GM19099 (cell line): ENCODE data around the gene TRPC1.

Experiments
- POLR2A ChIP-seq: IDR thresholded peaks from 3 replicates; pipeline ENCODE4 v1.6.1; 2011; ENCODE audit warnings: low read depth; ENCODE audit not compliant: insufficient read length; ENCODE audit errors: extremely low read depth

Gene TRPC1

DNA sequence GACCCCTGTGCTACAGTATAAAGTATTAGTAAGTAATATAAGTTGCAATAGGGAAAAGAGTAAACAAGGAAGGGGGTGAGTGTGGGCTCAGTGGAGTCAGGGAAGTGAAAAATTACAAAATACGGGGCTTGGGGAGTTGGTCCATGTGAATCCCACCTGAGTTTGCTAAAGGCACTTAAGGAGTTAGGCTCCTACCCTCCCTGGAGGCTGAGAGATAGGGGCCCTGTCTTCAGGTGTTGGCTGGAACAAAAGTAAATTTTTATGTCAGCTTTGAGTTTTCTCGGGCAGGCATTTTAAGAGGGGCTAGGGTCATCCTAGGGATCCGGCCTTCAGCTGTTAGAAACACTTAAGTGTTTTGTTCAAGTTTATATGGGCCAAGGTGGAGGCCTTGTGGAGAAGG, 8.2 kb downstream of the TRPC1 start:
- TF ChIP-seq POLR2A: no peak

DNA sequence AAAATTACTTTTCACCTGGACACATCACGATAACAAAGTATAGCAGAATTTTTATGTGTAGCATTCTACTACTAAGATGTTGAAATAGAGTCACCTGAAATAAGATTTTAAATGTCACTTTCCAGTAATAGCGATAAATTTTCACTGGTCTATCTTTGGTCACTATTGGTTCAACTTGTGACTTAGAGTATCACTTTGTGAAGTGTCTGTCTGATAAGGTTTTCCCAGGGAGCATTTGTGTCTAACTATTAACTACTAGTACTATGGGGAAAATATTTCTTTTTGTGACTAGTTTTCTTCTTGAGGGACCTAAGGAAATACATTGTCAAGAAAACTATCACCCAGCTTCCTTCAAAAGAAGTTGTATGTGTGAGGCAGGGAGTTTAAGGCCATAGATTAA, 11.0 kb downstream of the TRPC1 start:
- TF ChIP-seq POLR2A: no peak

DNA sequence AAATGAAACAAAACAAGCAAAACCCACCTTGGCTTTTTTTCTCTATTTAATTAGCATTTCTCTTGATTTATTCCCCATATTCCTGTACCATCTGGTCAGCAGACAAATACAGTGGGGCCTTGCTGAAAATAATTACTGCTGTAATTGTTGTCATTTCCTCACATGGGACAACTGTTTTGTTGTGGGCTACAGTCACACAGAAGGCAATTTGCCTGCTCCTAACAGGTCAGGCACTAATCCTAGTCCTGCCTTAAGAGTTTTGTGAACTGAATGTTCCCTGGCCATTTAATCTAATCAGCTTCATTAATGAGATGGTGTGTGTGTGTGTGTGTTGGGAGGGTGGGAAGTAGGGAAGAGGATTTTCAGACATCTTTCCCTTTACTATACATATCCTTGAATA, 11.6 kb downstream of the TRPC1 start:
- TF ChIP-seq POLR2A: no peak

DNA sequence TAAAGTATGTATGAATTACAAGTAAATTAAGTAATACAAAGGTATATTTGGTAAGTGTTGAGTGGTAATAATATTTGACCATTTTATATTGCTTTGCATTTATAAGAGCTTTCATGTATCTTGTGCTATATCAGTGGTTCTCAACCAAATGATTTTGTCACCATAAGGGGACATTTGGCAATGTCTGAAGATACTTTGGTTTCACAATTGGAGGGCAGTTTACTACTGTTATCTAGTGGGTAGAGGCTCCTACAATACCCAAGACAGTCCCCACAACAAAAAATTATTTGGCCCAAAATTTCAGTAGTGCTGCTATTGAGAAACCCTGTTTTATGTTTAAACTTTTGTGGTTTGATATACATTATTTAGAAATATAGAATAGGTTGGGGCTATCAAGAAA, 14.6 kb downstream of the TRPC1 start:
- TF ChIP-seq POLR2A: no peak

DNA sequence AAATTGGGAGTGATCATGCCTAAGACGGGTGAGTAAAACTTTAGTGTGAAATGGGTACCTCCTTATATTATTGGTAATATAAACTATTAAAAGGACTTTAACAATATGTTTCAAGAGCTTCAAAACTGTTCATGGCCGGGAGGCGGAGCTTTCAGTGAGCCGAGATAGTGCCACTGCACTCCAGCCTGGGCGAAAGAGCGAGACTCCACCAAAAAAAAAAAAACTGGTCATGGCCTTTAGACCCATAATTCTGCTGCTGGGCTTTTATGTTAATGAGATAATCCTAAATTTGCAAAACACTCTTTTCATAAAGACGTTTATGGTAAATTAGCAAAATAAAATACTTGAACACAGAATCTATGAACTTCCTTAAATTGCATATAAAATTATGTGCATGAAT, 22.8 kb downstream of the TRPC1 start:
- no peak for TF ChIP-seq POLR2A

DNA sequence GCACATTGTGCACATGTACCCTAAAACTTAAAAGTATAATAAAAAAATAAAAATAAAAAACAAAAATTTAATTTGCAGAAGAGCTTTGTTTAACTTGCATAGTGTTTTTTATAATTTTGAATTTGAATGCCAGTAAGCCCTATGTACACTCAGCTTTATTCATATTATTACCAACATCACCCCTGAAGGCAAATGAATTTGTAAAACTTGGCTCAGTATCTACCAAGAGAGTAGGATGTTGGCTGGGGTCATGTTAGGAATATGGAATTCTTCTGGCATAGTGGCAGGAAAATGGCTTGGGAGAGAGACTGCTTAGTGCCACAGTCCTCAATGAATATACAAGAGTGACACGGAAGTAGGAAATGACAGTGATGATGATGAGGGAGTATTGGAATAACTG, 30.7 kb downstream of the TRPC1 start:
- no peak for TF ChIP-seq POLR2A

DNA sequence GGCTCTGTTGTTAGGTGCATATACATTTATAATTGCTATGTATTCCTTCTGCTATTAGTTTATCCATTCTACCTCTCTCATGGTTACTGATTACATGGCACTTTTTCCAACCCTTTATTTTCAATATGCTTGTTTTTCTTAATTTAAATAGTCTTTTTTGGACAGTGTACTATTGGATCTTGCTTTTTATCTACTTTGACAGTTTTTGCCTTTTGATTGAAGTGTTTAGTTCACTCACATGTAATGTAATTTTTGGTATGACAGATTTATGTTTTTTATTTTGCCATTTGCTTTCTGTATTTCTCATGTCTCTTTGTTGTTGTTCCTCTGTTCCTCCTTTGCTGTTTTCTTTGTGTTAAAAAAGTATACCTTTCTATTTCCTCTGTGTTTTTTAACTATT, 44.5 kb downstream of the TRPC1 start:
- no peak for TF ChIP-seq POLR2A

DNA sequence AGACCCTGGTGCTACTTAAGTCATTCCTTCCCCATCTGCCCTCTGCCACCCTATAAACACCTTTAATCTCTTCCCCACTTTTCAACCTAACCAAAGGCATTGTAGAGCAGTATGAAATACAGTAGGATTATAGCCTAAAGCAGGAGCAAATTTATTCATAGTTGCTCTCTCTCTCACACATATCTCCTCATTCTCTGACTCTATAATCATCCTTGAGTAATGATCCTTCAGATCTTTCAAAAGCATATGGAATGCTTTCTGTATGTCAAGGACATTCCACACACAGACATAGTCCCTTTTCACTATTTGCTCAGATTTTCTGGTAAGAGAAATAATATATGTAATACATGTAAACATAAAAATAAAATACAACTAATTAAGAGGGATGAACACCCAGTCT, 54.1 kb downstream of the TRPC1 start:
- no peak for TF ChIP-seq POLR2A

DNA sequence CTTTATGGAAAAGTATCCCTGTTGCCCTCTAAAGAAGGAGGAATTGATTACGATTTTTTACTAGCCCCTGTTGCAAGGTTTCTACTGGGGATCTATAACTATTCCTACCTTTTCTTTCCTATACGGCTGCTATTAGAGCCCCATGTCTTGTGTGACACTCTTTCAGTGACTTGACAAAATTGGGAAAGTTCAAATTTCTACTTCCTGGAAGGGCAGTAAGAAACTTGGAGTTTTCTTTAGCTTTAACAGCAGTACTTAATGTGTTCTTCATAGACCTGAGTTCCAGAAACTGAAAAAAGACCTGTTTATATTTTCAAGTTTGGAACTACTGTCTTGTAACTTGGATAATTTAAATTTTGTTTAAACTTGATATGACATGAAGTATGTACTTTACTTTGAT, 54.7 kb downstream of the TRPC1 start:
- no peak for TF ChIP-seq POLR2A

DNA sequence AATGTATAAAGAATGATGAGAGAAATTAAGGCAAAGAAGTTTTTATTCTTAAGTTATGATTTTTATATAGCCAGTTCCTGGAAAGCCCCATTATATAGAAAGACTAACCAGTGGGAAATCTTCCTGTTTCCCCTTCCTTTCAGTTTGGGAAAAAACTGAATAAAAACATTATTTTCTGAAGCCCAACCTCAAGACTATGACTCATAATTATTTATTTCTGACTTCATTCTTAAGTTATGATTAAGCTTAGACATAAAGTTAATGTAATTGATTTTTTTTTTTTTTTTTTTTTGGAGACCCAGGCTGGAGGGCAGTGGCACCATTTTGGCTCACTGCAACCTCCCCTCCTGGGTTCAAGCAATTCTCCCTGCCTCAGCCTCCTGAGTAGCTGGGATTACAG, 55.8 kb downstream of the TRPC1 start:
- no peak for TF ChIP-seq POLR2A

DNA sequence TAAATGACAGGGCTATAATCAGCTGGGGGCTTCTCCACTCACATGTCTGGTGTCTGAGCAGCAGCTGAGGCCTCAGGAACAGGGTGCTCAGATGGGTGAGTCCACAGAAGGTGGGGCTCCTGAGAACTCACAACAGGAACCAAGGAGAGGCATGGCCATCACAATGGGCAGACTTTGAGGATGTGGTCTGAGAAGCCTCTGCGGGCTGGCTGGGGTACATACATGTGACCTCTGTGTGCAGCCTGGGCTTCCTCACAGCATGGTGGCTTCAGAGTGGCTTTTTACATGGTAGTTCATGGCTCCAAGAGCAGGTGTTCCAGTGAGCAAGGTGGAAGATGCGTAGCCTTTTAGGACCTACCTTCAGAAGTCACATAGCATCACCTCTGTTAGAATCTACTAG, 58.8 kb downstream of the TRPC1 start:
- TF ChIP-seq POLR2A: no peak

DNA sequence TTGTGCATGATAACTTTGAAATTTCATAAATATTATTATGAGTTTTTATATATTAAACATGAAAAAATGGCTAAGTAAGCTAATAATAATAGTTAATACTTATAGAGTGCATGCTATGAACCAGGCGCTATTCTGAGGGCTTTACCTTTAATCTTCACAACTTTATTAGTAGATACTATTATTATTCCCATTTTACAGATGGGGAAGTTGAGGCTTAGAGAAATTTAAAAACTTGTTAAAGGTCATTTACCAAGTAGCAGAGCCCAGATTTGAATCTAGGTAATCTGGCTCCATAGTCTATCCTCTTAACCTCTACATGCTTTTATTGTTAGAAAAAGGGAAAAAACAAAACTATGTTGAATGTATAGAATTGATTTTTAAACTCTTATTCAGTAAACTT, 60.4 kb downstream of the TRPC1 start:
- TF ChIP-seq POLR2A: no peak

DNA sequence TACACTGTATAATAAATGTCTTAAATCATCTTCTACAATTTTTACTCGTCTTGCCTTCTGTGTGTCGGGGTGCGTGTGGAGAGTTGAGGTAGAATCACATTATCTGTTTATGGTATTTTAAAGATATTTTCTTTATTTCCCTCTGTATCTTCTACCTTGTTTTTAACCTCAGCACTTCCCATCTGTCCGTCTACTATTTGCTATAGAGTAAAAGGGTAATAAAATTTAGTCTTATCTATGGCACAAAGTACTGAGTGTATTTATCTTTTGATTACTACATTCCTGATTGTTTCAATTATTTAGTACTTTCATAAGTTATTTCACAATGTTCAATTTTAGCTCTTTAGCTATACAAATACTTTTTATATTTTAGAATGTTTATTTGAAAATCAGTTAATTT, 62.2 kb downstream of the TRPC1 start:
- no peak for TF ChIP-seq POLR2A

DNA sequence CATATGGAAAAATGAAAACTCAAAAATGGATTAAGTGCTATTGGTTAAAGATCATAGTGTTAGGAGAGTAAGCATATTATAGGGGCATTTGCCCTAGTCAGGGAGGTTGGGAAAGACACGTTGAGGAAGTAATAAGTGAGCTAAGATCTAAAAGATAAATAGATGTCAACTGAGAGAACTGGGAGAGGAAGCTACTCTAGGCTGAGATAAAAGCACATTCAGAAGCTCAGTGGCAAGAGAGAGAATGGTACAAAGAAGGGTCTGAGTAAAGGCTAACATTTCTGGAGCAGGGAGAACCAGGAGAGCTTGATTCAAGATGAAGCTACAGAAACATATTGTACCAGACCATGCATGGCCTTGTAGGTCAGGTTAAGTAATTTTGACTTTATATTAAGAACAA, 63.9 kb downstream of the TRPC1 start:
- no peak for TF ChIP-seq POLR2A

DNA sequence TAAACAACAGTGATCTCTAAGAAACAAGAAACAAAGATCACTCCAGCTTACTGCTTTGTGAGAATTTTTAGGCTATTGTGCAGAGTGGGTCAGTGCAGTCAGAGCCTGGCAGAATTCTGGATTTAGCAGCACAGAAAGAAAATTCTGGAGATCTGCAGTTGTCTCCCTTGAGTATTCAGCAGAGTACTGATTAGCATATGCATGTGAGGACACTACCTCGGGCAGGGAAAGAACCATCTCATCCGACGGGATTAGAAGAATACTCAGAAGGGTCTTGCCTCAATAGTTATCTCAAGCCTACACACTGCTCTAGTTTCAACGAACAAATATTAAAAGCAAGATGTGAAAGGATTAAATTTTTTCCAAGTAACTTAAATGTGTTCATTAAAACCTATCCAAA, 70.7 kb downstream of the TRPC1 start:
- TF ChIP-seq POLR2A: no peak

DNA sequence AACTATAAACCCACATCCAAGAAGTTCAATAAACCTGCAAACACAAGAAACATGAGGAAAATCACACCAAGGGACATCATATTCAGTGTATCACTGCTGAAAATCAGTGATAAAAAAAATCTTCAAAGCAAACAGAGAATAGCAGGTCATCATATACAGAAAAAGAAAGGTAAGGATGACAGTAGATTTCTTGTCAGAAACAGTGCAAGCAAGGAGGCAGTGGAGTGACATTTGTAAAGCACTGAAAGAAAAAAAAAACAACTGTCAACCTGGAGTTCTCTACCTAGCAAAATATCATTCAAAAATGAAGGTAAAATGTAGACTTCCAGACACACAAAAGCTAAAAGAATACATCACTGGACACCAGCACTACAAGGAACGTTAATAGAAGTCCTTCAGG, 71.5 kb downstream of the TRPC1 start:
- TF ChIP-seq POLR2A: no peak

DNA sequence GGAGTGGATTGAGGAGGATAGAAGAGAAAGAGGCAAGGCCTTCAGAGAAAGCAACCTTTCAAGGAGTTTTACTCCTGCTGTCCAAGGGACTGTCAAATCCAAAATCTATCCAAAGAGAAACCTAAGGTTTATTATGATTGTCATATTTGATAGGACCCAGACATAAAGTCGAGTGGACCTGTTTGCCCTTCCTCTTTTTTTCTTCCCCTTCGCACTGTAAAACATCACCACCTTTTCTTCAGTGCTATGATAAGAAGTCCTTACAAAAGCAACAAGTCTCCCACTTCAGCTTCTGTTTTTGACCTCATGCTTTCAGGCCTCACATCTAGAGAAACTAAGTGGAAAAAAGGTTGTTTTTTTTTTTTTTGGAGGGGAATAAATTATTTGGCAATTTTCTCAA, 73.0 kb downstream of the TRPC1 start:
- no peak for TF ChIP-seq POLR2A

DNA sequence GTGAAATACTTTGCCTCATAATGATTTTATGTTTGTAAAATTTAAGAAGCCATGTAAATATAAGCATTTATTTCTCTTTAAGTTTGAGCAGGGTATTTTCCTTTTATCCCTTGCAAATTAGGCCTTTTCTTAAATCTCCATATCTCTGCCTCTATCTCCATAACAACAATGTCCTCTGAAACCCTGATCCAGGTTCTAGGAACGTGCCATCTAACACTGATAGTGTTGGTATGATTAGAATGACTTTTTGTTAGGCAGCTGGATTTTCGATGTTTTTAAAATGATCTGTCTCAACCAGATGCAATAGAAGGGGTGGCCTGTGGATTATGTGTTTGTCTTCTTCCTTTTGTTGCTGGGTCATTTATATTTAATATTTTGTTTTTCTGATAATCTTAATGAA, 77.9 kb downstream of the TRPC1 start:
- no peak for TF ChIP-seq POLR2A
